SH-SY5Y (cell line): ENCODE results near the gene PNPLA7.

ENCODE experiments used
- GATA2 ChIP-seq: IDR thresholded peaks from 2 replicates; pipeline ENCODE4 v1.6.1; 2011; ENCODE audit warnings: mild to moderate bottlenecking, low read depth, low read length
- GATA3 ChIP-seq: IDR thresholded peaks from 2 replicates; pipeline ENCODE4 v1.6.1; 2011; ENCODE audit warnings: low read depth, mild to moderate bottlenecking, low read length, moderate library complexity

GRCh38 chr9:137501457-137501856 is 48.7 kb downstream of the PNPLA7 start:
- TF ChIP-seq GATA2: no peak
- TF ChIP-seq GATA3: no peak
